Fibroblast of skin of back (primary cell): Measurements from ENCODE around the gene OR2A7.
"Not testable (repeated sequence)": the region's sequence is repeated elsewhere in the genome, so short reads cannot be mapped to it uniquely, and the experiment has no call there.

Experiments used
- DNase-seq: peaks from one replicate; pipeline ENCODE4 v3.0.0-alpha.2; 2013

OR2A7 gene

GRCh38 chr7:144252307-144252706 lies 12.3 kb downstream of the OR2A7 start:
- not testable (repeated sequence) for DNase-seq

- not testable (repeated sequence) for DNase-seq
Observed at GRCh38 chr7:144247674-144248330, 16.8 kb downstream of the OR2A7 start.

- not testable (repeated sequence) for DNase-seq
Observed at GRCh38 chr7:144246967-144247366, 17.6 kb downstream of the OR2A7 start.

DNA sequence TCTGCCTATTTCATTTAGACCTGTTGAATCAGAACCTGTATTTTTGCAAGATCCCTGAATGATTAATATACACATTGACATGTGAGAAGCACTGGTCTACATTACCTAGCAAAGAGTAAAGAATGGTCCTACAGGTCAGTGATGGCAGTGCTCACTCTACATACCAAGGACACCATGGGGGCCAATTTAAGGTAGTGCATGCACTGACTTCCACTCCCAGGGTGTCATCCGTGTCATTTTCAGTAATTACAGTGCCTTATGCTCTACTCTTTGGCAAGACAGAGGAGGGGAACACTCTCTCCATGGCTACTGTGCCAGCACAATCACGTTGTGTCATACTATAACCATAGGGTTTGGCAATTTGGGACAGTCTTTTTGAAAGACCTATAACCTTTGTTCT lies 19.2 kb downstream of the OR2A7 start:
- DNase-seq = not testable (repeated sequence)

DNA sequence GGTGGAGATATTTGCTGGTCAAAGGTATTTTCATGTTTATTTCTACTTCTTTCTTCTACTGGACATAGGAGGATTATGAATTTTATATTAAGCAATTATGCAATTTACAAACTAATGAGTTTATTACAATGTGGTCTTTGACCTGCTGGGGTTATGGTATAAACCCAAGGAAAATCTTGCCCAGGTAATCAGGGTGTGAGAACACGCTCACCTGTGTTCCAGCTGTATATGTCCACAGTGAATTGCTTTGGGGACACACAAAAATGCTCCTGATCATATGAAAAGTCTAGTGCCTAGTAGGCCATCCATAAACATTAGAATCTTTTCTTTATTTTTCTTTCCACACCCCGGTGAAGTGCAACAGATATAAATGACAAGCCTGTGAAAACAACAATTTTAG lies 25.2 kb downstream of the OR2A7 start, which contains the start of gene OR2A42:
TSS of gene OR2A42 (minus strand) at position 241 of the 400 bp plus-strand sequence. CDS start 6,762 bp downstream, outside the sequence.
- DNase-seq = not testable (repeated sequence)

GRCh38 chr7:144238530-144239082 lies 26.0 kb downstream of the OR2A7 start:
- not testable (repeated sequence) for DNase-seq

- DNase-seq = not testable (repeated sequence)
Observed at GRCh38 chr7:144233039-144233438, 31.6 kb downstream of the OR2A7 start.

DNA sequence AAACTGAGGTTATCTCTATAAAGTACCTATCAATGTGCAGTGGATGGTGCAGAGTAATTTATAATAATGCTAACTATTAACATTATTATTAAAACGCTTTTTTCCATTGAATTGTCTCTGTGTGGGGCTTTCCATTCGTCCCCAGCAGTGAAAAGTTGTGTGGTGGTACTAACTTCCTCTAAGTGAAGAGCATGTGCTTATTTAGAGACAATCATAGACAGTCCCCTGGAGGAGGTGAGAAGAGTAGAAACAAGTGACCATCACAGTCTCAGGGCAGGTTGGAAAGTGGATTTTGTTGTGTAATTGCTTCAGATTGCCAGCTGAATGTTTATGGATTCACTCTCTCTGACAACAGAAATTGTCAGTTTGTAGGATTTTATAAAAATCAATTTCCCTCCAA lies 33.6 kb downstream of the OR2A7 start:
- not testable (repeated sequence) for DNase-seq

- DNase-seq = not testable (repeated sequence)
Observed at GRCh38 chr7:144228810-144229209, 35.8 kb downstream of the OR2A7 start.

DNA sequence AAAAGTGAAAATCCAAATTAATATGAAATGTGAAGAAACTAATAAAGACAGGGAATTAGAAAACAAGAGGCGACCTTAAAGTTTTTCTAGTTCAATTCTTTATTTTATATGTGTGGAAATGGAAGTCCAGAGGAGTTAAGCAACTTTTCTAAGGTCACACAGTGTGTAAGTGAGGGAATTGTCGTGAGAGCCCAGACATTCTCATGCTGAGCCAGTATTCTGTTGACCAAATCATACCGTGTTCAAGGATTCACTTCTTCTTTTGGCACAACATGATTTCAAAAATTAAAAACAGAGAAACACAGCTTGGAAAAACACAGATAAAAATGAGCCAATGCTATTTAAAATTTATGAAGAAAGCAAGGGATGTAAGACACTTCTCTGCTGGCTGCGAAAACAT lies 37.7 kb downstream of the OR2A7 start:
- DNase-seq = not testable (repeated sequence)

- not testable (repeated sequence) for DNase-seq
Observed at GRCh38 chr7:144223675-144224074, 40.9 kb downstream of the OR2A7 start.

GRCh38 chr7:144220531-144220930 lies 44.1 kb downstream of the OR2A7 start:
- DNase-seq = not testable (repeated sequence)

GRCh38 chr7:144219149-144219548 lies 45.4 kb downstream of the OR2A7 start:
- not testable (repeated sequence) for DNase-seq

DNA sequence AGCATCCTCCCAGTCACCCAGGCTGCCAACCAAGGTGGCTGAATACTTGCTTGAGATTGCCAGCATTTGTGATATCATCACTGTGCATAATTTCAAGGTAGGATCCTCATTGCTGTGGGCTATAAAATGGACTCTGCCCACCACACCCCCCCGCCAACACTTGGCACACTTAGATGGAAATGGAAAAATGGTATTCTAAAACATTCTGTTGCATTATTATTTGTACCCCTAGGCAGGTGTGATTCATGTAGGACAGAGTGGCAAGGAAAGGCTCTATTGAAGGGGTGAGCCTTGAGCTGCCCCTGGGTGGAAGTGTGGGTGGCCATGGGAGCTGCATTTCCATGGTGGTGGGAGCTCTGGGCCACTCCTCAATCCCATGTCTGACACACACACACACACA lies 46.0 kb downstream of the OR2A7 start:
- DNase-seq = not testable (repeated sequence)

DNA sequence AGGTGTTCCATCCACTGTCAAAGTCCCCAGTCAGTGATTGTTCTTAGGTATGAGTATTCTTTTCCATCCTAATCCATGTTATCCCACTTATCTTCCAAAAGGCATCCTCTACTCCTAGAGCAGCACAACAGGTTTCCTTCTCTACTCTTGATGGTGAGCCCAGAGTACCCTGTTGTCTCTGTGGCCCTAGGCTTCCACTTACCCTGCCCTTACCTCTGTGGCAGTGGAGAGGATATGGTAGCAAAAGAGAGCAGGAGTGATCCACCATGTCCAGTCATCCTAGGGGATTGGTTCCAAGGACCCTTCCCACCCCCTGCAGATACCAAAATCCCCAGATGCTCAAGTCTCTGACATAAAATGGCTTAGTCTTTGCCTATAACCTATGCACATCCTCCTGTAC lies 47.4 kb downstream of the OR2A7 start:
- not testable (repeated sequence) for DNase-seq
